Neural crest cell (in vitro differentiated cells): ENCODE data around the gene TBX15. TPM values are rescaled to one million over a fixed set of nuclear protein-coding genes. Genes with fewer than 3 reads are reported as not detected.

ENCODE experiments used
- DNase-seq: peaks from one replicate; pipeline ENCODE4 v3.0.0; 2021; ENCODE audit warnings: low read depth, mixed read lengths, low spot score
- H3K27ac Mint-ChIP-seq: one replicate; pipeline ENCODE4 v1.8.0; 2021; ENCODE audit warnings: mild to moderate bottlenecking, mixed read lengths; ENCODE audit not compliant: unreplicated experiment
- H3K27me3 Mint-ChIP-seq: 2 replicates; pipeline ENCODE4 v1.8.0; 2021; ENCODE audit warnings: low read depth, mild to moderate bottlenecking, mixed read lengths
- H3K36me3 Mint-ChIP-seq: 2 replicates; pipeline ENCODE4 v1.8.0; 2021; ENCODE audit warnings: low read depth, mild to moderate bottlenecking, mixed read lengths
- H3K4me1 Mint-ChIP-seq: 2 replicates; pipeline ENCODE4 v1.8.0; 2021; ENCODE audit warnings: mixed read lengths
- H3K4me3 Mint-ChIP-seq: one replicate; pipeline ENCODE4 v1.8.0; 2021; ENCODE audit warnings: mild to moderate bottlenecking, mixed read lengths
- H3K9me3 Mint-ChIP-seq: 2 replicates; pipeline ENCODE4 v1.8.0; 2021; ENCODE audit warnings: mixed read lengths
- CTCF ChIP-seq: fragments of 200-600 bp; sonication (generic); conservative IDR thresholded peaks from 2 replicates; pipeline ENCODE4 v1.5.0; 2021; ENCODE audit warnings: antibody characterized with exemption, mild to moderate bottlenecking
- total RNA-seq: library from RNA; stranded (reverse); gene quantifications from 2 replicates; pipeline ENCODE4 v1.2.1, GENCODE V29; 2021

TBX15 gene
- total RNA-seq, 1 donor from 2014 or later = 3.2 TPM

- Mint-ChIP-seq H3K4me3 (no peak overlapping the region), H3K36me3 (no peaks in the 10 kb centered on the region), H3K27me3 (peaks cover 33% of the 10 kb centered on the region)
These were observed 54.9 kb downstream of the TBX15 start for GRCh38 chr1:118933051-118933781.

GRCh38 chr1:118931876-118932275, 56.3 kb downstream of the TBX15 start:
- no peak for DNase-seq
- H3K4me1 Mint-ChIP-seq = no peaks in the 10 kb centered on the region
- no peaks in the 10 kb centered on the region for H3K36me3 Mint-ChIP-seq
- peaks cover 23% of the 10 kb centered on the region for H3K27me3 Mint-ChIP-seq
- no peak for TF ChIP-seq CTCF
- H3K4me3 Mint-ChIP-seq = no peak overlapping the region
- H3K9me3 Mint-ChIP-seq = no peaks in the 10 kb centered on the region
- no peak overlapping the region for H3K27ac Mint-ChIP-seq

More at GRCh38 chr1:118933051-118933781, 54.9 kb downstream of the TBX15 start:
- DNase-seq = no peak
- TF ChIP-seq CTCF = no peak
- Mint-ChIP-seq H3K27ac (no peak overlapping the region), H3K4me1 (no peaks in the 10 kb centered on the region), H3K9me3 (no peaks in the 10 kb centered on the region)

- DNase-seq = peak; percentile 44
- no peak for TF ChIP-seq CTCF
- Mint-ChIP-seq H3K27me3 (peaks cover 27% of the 10 kb centered on the region), H3K4me1 (no peaks in the 10 kb centered on the region), H3K36me3 (no peaks in the 10 kb centered on the region), H3K9me3 (no peaks in the 10 kb centered on the region), H3K27ac (no peak overlapping the region), H3K4me3 (no peak overlapping the region)
These were observed 59.2 kb downstream of the TBX15 start for GRCh38 chr1:118928739-118929554.

- DNase-seq = no peak
- Mint-ChIP-seq H3K36me3 (no peaks in the 10 kb centered on the region), H3K4me3 (no peak overlapping the region), H3K27me3 (peaks cover 27% of the 10 kb centered on the region), H3K9me3 (no peaks in the 10 kb centered on the region), H3K4me1 (no peaks in the 10 kb centered on the region), H3K27ac (no peak overlapping the region)
- TF ChIP-seq CTCF = no peak
These were observed 60.5 kb downstream of the TBX15 start for GRCh38 chr1:118927427-118928187.

GRCh38 chr1:118926261-118926660, 61.9 kb downstream of the TBX15 start:
- Mint-ChIP-seq H3K4me3 (no peak overlapping the region), H3K27me3 (peaks cover 20% of the 10 kb centered on the region), H3K9me3 (no peaks in the 10 kb centered on the region), H3K36me3 (no peaks in the 10 kb centered on the region), H3K4me1 (no peaks in the 10 kb centered on the region), H3K27ac (no peak overlapping the region)
- no peak for TF ChIP-seq CTCF
- no peak for DNase-seq
